Prostate gland (tissue), 2 donors: Measurements from ENCODE around the gene ZNF189.

Experiments
- POLR2A ChIP-seq: fragments of 450-650 bp; IDR thresholded peaks from one replicate; pipeline ENCODE4 v1.6.1; 2016; ENCODE audit warnings: antibody characterized with exemption, mild to moderate bottlenecking
- POLR2AphosphoS5 ChIP-seq: sonication (generic); formaldehyde crosslinking; IDR thresholded peaks from one replicate; pipeline ENCODE4 v1.6.1; 2017; ENCODE audit warnings: antibody characterized with exemption
- TF ChIP-seq, protein P1 (sequence below), 4 experiments: fragments of 200-600 bp in 2 of 4; fragments of 450-650 bp in 2 of 4; sonication (generic) in 2 of 4; IDR thresholded peaks; 1 replicate in 3 of 4; 2 replicates in 1 of 4; pipeline ENCODE4 v1.5.1; 2016 to 2019; ENCODE audit warnings: antibody characterized with exemption in 4 of 4, mild to moderate bottlenecking in 2 of 4, moderate library complexity in 2 of 4

DNA sequence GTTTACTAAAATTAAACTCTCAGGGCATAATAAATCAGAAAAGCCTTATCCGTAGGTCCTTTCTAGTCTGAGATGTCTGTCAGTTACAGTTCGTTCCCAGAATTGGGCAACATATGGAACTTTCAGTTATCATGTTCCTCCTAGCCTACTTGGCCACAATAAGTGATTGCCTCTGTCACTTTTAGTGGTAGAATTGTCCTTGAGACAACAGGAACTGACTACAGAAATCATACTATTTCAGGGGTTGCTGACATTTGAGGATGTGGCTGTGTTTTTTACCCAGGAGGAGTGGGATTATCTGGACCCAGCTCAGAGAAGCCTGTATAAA, 956 bp downstream of the ZNF189 start:
- no peak for TF ChIP-seq POLR2A
- TF ChIP-seq POLR2AphosphoS5, result no peak
- TF ChIP-seq, protein P1, sequence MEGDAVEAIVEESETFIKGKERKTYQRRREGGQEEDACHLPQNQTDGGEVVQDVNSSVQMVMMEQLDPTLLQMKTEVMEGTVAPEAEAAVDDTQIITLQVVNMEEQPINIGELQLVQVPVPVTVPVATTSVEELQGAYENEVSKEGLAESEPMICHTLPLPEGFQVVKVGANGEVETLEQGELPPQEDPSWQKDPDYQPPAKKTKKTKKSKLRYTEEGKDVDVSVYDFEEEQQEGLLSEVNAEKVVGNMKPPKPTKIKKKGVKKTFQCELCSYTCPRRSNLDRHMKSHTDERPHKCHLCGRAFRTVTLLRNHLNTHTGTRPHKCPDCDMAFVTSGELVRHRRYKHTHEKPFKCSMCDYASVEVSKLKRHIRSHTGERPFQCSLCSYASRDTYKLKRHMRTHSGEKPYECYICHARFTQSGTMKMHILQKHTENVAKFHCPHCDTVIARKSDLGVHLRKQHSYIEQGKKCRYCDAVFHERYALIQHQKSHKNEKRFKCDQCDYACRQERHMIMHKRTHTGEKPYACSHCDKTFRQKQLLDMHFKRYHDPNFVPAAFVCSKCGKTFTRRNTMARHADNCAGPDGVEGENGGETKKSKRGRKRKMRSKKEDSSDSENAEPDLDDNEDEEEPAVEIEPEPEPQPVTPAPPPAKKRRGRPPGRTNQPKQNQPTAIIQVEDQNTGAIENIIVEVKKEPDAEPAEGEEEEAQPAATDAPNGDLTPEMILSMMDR (IDR thresholded peaks at IDR 0.05), result no peak
